Right lobe of liver (tissue), 4 donors: Measurements from ENCODE around the gene SLN.

Experiments
- CTCF ChIP-seq, 4 donors: fragments of 200-600 bp in 3 of 4; fragments of 450-650 bp in 1 of 4; IDR thresholded peaks; one replicate each; pipeline versions ENCODE4 v1.5.1 to v1.8.0; 2016 to 2022; ENCODE audit warnings: antibody characterized with exemption in 4 of 4, mild to moderate bottlenecking in 2 of 4
- POLR2A ChIP-seq: fragments of 450-650 bp; IDR thresholded peaks from one replicate; pipeline ENCODE4 v1.6.1; 2017; ENCODE audit warnings: antibody characterized with exemption, mild to moderate bottlenecking
- donor health status: DM: no; HTN: no; CAD: no.
- donor health status: DM: no; HTN: no; CAD: no.
- donor health status: DM: no; HTN: yes; CAD: no.

- TF ChIP-seq POLR2A = no peak
- no peak for TF ChIP-seq CTCF (IDR thresholded peaks at IDR 0.05)
Measured at GRCh38 chr11:107679255-107680024, 32.4 kb downstream of the SLN start.
